HuH-7.5 (cell line): ENCODE results near the gene B4GALT6.

Source experiments
- DNase-seq: peaks from one replicate; pipeline ENCODE4 v3.0.0; 2011; ENCODE audit warnings: low spot score

The B4GALT6 gene

DNA sequence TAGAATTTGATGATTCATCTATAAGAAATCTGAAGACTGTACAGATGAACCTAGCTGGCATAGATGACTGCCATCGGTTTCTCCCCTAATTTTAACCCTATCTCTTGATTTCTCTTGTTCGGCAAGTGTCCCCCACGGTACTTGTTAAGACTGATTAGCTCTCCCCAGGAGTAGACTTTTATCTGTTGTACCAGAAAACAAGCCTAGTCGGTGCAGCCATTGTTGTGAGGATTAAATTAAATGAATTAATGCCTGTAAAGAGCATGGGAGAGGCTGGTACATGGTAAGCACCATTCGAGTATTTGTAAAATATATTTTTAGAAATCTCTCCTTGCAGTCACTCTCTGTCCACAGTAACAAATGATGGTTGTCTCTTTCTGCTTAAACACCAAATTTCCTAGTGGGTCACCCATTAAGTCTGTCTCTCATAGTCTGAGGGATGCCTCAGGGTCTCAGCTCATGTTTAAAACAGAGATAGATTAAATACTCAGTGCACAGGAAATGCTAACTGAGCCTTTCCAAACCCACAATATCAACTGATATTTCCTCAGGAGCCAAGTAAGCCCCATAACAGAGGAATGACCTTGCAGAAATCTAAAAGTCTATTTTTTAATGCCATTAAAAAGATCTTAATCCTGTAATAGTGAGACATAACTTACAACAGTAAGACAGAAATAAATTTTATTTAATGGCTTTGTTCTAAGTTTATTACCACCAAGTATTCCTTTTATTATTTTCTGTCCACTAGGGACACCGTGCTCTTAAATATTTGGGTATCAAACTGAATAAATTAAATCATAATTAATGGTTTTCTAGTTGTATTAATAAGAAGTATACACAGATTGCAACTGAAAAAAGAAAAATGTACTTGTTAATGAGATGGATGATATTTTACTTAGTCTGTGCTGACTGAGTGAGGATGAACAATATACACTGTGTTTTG, 2.9 kb upstream of the B4GALT6 start:
- no peak for DNase-seq

DNA sequence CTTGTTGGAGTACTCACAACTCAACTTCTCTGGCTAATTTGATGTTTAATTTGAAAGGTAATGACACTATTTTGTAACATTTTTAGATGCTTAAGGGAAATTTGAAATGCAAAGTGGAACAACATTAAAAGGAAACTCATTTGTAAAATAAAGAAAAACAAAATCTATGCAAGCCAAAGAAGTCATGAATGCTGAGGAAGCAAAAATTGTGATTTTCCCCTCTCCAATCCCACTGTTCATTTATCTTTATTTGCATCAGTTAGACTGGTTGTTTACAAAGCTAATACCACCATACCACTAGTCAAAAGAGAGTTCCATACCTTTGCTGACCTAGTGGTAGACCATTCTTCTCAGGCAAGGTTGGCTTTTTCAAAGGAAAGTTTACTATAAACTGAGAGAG, 2.2 kb upstream of the B4GALT6 start:
- no peak for DNase-seq

DNA sequence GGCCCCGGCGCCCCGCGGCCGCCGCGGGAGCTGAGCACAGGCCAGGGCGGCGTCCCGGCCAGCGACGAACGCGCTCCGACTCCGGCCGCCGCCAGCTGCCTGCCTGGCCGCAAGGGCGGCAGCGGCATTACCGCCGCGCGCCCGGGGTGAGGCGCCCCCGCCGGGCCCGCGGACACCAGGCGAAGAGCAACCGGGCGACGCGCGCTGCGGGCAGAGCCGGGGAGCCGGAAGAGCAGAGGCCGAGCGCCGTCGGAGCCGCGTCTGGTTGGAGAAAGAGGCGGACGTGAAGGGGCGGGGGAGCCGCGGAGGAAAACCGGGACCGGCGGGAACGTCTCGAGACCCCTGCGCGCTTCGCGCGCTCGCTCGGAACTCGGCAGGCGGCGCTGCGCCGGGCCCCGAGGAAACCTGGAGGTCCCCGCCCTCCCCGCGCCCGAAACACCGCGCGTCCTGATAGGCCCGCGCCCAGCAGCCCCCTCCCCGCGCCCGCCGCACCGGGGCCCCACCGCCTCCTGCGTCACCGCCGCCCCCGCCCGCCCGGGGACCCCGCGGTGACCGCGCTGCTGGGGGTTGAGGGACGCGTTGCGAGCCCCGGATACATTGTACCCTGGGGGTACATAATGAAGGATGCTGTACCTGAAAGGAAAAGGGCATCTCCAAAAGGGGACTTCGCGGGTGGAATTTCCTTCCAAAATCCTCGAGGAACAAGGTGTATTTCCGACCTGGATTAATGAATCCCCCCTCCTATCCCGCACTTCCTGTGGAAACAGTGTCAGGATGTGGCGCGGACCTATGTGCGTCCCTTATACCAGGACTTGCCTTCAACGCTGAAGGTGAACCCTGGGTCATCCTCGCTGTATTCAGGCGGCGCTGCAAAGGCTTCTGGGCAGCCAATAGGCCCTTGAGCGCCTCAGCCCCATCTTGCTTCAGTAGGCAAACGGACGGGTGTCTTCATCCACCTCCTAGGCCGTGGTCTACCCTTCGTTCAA, 1.0 kb upstream of the B4GALT6 start:
- DNase-seq, result peak; percentile 43

DNA sequence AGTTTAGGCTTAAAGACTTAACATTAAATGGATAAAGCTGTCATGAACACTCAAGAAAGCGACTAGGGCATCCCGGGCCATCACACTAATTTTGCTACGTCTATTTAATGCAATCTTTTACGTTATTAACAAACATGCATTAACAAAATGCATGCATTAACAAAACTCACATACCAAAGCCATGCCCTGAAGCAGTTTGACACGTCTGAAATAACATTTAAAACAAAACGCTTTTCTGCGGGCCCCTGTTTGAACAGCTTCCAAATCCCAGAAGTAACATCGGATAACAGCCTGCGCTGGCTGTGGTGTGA, 458 bp downstream of the B4GALT6 start:
- no peak for DNase-seq

DNA sequence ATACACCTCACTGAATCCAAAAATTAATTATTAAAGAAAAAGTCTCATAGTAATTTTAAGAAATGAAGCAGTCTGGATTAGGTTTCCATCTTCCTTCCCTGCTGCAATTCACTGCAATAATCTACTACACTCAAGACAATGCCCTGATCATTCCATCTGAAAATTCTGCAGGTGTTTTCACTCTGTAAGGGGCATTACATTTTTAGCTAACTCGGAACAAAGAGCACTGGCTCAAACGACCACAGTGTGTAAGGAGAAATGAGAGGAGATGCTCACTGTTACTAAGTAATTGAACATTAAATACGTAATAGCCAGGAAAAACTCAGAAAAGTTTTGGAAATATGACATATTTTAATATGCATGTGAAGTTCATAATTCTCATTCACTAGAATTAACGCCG, 1.3 kb downstream of the B4GALT6 start:
- DNase-seq, result no peak

DNA sequence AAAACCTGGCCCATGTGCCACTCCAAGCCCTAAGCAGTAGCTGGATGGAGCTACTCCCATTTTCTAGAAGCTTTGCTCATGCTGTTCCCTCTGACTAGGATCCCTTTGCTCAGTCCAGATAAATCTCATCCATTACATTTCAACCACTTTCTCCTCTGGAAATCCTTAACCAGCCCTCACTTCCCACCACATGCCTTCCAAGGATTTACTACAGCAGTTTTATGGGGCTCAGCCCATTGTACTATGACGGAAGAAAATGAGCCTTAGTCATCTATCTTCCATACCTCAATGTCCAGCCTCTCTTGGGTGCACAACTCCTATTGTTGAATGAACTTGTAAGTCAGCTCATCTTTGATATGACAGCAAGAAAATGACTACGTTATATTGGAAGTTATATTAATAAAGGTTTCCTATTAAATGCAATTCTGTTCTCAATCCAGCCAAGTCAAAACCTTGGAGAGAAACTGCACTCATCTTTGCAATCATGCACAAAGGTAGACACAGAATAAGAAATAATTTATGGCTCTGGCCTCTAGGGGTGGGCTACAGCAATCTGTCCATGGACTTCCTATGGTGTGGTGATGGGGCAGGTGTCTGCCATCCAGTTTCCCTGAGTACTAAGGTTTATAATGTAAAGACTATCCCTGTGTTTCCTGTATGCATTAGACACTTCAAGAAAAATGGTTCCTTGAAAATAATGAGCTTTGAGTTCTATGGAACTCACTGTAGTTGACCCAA, 3.4 kb downstream of the B4GALT6 start:
- DNase-seq, result peak; percentile 23

DNA sequence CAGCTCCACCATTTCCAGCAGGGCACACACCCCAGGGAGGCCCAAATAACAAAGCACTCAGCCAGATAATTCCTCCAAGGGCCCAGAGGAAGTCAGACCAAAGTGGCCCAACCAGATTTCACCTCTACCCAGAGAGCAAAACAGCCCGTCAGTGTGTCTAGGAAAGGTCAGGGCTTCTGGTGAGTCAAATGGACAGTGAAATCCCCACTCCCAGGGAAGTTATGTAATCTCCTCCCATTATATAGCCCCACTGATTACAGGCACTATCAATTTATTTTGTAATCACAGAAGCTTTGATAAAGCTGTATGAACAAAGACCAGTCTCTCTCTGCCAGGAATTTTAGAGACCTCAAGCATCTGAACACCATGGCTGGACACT, 4.0 kb downstream of the B4GALT6 start:
- DNase-seq, result no peak

DNA sequence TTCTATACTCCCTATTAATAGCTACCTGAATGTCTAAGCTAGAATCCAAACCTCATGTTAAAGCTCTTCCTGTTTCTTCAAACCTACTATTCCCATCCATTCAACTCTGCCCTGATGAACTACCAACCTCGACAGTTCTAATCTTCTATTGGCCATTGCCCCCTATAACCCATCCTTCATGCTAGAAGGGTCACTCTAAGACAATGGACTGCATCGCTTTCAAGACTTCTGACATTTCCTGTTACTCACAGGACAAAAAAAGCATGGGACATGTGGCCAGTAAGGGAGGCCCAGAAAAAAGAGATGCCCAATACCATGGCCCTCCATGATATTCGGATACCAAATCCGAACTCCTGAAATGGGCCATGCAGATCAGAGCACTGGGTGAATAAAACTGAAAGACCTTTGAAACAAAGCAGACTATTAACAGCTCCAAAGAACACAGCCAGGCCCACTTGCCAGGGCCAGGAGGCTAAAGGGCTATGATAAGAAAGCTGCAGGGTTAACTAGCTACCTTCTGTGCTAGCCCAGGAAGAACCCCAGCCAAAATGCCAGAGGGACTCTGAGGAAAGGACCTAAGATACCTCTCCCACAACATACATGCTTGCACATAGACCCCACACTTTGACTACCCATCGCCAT, 4.5 kb downstream of the B4GALT6 start:
- no peak for DNase-seq

DNA sequence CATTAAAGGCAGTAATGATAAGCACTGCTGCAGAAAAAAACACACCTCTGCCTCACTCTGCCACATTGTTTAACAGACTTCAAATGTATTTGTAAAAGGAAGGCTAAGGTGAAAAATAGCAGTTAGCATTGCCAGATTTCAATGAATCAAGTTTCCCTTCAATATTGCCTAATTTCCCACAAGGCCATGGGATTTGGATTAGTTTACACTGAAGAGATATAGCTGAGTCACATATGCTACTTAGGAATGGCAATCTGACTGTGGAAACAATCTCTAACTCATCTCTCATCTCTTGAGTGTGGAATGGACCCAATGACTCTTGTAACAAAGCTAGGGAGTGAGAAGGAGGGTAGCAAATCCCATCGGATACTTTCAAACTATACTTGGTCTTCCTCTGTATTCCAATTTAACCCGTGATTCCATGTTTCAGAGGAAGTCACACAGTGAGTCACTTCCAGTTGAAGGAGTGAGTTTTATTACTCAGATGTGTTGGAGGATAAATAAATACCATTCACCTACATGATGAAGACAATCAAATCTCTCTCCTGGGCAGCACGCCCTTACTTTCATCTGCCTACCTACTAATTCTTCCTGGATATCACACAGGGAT, 5.1 kb downstream of the B4GALT6 start:
- DNase-seq, result no peak

DNA sequence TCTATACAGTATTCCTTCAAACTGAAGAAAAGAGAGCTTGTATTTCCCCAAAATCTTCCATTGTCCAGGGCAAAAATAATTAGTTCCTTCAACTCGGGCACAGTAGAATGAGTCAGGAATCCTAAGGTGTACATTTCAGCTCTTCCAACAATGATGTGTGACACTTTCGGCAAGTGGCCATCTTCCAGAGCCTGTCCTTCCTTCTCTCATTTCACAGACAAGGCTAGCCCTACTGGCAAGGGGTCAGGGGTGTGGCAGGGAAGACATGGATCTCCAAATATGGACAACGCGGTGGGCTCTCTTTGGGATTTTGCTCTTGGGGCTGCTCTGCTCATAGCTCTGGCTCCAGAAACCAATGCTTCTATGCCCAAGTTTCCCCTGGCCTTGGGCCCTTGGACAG, 6.0 kb downstream of the B4GALT6 start:
- DNase-seq, result no peak

DNA sequence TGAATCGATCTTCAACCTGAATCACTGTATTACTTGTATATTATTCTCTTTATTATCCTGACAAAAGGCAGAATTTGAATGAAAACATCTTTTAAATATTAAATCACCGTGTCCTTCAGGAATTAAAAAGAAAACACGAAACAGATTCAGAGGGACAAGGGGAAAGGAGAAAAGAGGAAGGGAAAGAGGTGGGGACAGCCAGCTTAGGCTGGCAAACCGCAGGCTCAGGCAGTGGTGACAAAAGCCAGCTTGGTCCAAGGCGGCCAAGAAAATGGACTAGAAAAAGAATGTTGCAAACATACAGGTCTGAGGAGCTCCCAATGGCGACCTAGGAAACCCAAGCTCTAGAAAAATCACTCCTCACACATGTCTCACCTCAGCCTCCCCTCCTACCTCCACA, 6.8 kb downstream of the B4GALT6 start:
- no peak for DNase-seq

DNA sequence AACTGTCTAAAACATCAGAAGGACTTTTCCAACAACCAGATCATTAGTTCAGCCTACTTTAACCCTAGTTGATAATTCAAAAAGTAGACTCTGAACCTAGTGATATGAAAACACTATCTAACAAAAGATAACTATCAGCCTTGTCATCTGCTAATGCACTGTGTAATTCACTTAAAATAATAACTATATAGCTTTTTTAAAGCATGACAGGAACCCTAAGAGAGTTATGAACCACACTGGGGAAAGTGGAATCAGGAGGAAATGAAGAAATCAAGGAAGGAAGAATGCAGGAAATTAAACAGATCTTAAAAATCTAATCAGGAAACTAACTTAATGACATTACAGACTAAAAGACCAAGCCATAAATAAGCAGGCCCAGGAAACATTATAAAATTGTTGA, 9.0 kb downstream of the B4GALT6 start:
- no peak for DNase-seq

DNA sequence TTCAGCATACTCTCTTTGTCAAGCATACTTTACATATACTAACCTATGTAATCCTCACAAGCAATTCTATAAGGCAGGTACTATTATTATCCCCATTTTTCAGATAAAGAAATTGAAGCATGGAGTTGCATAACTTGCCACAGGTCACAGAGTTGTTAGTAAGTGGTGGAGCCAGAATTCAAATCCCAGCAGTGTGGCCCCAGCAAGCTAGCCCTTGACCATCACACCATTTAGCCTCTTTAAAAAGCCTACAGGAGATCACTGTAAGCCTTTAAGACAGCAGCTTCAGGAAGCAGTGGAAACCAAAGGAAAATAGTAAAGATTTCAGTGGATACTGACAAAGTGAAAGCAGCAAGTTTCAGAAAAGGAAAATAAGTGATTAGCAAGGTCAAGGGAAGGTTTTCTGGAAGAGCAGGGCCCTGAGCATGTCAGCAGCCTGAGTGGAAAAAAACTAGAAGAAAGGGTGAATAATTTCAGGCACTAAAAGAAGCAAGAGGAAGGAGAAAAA, 11.7 kb downstream of the B4GALT6 start:
- no peak for DNase-seq

DNA sequence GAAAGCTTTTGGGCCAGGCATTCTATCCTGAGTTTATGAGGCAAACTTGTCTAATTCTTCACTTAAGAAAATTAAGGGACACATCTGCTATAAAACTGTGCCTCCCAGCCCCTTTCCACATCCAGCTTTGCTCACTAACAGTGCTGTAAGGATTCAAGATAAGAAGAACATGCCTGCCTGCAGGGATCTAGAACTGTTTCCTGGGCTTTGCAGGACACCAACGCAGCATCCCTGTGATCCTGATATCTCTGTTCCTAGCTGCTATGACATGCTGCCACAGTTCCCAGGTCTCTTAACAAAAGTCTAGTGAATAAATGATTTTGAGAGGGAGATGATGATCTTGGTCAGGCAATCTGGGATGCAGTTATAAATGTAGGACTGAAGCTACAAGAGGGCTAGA, 12.4 kb downstream of the B4GALT6 start:
- no peak for DNase-seq

DNA sequence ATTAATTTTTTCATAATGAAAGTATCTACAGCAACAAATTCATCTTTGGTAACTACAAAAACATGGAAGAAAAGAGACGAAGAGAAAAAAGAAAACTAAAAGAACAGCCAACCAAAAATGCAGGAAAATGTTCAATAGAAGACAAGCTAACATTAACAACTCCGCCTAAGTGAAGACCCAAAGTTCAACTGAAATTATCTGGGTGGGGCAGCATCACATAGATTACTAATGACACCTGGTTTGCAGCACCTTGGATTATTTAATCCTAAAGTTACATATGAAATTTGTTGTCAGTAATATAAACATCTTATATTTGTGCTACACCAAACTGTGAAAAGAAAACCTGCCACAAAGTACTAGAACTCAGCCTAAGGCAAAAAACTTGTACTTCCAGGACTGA, 14.8 kb downstream of the B4GALT6 start:
- no peak for DNase-seq

DNA sequence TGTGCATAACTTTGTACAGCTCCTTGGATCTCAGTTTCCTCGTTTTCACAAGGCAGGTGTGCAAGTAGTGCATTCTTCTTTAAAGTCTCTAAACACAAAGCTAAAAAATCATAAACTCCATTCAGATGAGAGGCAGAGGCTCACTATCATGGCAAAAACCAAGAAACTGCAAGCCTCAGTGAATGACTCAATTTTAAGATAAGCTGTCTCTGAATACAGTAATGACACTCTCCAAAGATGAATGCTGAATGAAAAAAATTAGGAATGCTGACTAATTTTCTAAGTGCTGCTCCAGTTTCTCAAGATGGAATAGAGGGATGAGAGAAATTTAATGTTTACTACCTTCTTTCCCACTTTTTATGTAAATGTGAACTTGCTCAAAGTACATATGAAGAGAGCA, 17.2 kb downstream of the B4GALT6 start:
- DNase-seq, result no peak

DNA sequence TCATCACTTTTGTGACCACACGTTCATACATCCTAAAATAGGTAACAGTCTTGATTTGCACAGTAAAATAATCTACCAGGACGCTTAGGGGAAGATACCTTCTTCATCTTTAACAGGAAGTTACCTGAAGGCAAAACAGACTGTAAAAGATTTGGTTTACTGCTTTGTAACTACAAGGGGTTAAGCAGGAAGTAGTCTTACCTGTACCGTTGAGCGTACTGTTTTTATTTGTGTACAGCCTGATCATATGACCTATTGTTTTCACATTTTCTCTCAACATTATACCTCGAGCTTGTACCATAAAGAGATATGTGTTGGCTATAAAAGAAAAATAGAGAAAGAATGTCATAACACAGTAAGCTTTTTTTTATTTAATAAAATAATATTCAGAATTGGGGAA, 18.3 kb downstream of the B4GALT6 start:
- no peak for DNase-seq

DNA sequence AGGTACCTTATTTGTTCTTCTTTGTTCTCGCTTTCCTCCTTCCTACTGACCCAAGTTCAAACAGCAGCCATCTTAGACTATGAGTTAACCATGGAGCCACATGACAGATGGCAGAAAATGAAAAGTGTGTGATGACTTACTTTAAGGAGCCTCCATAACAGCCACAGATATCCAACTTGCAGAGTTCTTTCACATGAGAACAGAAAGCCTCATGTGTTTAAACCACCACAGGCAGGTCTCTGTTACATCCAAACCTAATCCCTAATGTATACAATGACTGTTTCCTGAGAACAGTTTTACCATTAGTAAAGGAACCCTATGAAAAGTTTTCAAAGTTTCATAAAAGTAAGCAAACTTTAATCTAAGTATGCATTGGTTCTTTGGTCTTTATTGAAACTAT, 20.3 kb downstream of the B4GALT6 start:
- DNase-seq, result no peak

DNA sequence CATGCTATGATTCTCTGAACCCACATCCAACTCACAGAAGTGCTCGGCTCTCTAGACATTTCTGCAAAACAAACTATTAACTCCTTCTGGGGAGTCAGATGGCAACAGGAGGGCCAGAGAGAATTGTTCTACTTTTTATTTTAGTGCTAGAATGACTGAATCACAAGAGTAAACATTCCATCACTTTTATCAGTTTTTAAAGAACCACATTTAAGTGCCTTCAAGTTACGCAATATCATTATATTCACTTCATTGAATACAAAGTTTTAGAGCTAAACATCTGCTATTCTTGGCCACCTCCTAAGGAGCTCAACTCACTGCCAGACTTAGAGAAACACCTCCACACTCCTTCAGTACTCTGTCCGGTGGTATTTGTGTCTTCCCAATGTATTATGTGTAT, 22.4 kb downstream of the B4GALT6 start:
- no peak for DNase-seq

DNA sequence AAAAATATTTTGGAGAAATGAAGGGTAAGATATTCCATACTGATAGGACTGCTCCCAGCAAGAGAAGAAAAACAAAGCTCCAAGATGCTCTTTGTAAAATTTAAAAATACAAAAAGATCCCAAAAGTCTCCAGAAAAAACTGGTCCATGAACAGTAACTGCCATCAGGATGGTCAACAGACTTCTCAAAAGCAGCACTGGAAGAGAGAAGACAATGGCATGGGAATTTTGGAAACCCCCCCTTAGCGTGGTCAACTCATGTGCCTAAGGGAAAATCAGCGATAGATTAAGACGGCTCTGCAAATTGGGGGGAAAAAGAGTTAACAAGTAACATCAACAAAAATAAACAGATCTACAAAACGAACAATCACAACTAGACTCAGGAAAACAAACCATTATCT, 23.6 kb downstream of the B4GALT6 start:
- DNase-seq, result no peak

DNA sequence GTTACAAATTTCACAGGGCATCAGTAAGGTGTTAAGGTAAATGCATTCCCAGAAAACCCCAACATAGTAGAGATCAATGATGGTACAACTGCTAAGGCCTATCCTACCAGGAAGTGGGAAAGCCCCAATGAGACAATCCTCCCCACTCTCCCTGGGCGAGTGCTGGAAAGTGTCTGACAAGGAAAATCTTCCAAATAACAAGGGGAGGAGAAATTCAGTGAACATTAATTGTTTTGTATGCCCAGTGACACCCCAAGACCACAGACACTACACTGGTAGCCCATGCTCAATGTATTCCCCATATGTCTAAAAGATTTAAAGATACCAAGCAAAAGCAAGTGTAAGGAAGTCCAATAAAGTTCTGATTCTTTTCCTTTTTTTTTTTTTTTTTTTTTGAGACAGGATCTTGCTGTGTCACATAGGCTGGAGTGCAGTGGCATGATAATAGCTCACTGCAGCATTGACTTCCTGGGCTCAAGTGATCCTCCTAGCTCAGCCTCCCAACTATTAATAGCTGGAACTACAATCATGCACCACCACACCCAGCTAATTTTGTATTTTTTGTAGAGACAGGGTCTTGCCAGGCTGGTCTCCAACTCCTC, 24.7 kb downstream of the B4GALT6 start:
- DNase-seq, result no peak
